ENCODE results near the gene MTM1.

MTM1 gene

GRCh38 chrX:150683536-150684146 is 115.2 kb downstream of the MTM1 start:
- in situ Hi-C loops (cut with MboI; ENCODE audit: low pct_unique_long_range_greater_than_20kb, low sequenced_read_pairs, unreplicated experiment), result no loop called here
- peak; percentile 54 for DNase-seq (ENCODE audit: low spot score)
- TF ChIP-seq CTCF (IDR thresholded peaks at IDR 0.05; ENCODE audit: extremely low read depth, insufficient read depth, missing control alignments), result peak; percentile 58

DNA sequence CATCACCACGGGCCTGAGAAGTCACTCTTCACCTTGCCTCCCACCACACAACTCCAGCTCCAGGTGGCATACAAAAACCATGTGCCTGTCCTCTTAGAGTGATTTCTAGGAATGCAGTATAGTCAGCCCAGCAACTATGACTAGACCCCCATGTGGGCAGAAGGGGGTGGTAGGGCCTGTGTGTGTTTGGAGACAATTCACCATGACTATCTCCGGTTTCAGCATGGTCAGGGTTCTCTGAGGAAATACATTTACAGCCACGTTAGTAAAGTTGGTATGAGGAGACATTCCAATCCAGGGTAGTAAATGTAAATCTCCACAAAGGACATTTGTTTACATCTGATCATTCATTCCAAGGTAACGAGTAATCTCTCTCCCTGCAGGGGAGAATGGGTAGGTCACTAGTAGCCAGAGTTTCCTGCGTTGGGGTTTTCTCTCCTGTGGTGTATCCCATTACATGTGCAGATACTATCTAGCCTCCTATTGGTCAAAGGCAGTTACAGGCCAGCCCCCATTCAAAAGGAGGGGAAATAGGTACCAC is 120.6 kb downstream of the MTM1 start:
- no peak for DNase-seq (ENCODE audit: low spot score)
- TF ChIP-seq CTCF (IDR thresholded peaks at IDR 0.05; ENCODE audit: extremely low read depth, insufficient read depth, missing control alignments), result no peak
- in situ Hi-C loops (cut with MboI; ENCODE audit: low pct_unique_long_range_greater_than_20kb, low sequenced_read_pairs, unreplicated experiment), result no loop called here

GRCh38 chrX:150690126-150690525 is 121.7 kb downstream of the MTM1 start:
- in situ Hi-C loops (cut with MboI; ENCODE audit: low pct_unique_long_range_greater_than_20kb, low sequenced_read_pairs, unreplicated experiment), result no loop called here
- no peak for TF ChIP-seq CTCF (IDR thresholded peaks at IDR 0.05; ENCODE audit: extremely low read depth, insufficient read depth, missing control alignments)
- no peak for DNase-seq (ENCODE audit: low spot score)

DNA sequence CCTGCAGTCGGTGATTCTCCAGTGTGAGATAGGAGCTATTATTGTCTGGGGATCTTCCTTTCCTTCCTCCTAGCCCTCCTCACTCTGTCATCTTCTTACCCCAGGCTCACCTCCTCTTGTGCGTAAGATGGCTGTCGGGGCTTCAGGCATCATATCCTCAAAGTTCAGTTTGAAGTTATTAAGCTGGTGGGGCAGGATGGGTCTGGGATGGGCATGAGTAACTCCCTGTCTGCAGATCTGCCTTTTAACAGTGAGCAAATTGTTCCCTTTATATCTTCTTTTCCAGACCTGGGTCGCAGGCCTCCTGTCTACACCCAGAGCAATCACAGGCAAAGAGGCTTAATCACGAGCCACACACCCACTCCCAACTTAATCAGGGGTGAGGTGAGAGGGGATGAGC is 123.9 kb downstream of the MTM1 start:
- in situ Hi-C loops (cut with MboI; ENCODE audit: low pct_unique_long_range_greater_than_20kb, low sequenced_read_pairs, unreplicated experiment), result no loop called here
- TF ChIP-seq CTCF (IDR thresholded peaks at IDR 0.05; ENCODE audit: extremely low read depth, insufficient read depth, missing control alignments), result no peak
- no peak for DNase-seq (ENCODE audit: low spot score)

DNA sequence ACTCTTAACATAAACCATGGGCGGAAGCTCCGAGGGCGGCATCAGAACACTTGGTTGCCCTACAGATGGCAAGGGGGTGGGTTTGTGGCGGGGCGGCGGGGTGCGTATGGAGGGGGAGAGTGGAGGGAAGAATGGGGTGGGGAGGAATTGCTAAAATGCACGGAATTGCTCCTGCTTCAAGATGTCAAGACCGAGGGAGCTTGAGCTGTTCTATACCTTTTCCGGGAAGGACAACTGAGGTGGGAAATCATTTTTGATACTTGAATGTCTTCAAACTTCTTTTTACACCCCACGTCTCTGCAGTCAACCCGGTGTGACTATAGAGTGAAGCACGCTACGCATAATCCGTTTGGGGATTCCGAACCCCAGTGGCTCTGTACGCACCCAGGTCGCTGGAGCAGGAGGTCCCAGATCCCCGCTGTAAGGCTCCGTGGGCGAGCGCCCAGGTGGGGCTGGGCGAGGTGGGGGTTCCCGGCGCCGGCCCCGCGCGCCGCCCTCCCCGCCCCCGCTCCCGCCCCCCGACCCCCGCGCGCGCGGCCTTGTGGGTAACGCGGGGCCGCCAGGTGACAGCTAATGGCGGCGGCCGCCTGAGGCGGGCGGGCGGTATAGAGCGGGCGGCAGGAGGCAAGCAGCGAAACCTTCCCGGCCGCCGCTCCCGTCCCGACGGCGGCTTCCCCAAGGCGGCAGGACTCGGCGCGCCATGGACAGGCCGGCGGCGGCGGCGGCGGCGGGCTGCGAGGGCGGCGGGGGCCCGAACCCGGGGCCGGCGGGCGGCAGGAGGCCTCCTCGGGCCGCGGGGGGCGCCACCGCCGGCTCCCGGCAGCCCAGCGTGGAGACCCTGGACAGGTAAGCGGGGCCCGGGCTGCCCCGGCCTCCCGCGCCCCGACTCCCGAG is 124.7 kb downstream of the MTM1 start, which contains the start of gene MTMR1:
Gene MTMR1, plus strand, starts transcription at position 566 of the 894 bp plus-strand sequence. Its CDS starts 135 bp downstream, at position 701.
- DNase-seq (ENCODE audit: low spot score), result peak; percentile 82
- in situ Hi-C loops (cut with MboI; ENCODE audit: low pct_unique_long_range_greater_than_20kb, low sequenced_read_pairs, unreplicated experiment), result no loop called here
- TF ChIP-seq CTCF (IDR thresholded peaks at IDR 0.05; ENCODE audit: extremely low read depth, insufficient read depth, missing control alignments), result no peak

DNA sequence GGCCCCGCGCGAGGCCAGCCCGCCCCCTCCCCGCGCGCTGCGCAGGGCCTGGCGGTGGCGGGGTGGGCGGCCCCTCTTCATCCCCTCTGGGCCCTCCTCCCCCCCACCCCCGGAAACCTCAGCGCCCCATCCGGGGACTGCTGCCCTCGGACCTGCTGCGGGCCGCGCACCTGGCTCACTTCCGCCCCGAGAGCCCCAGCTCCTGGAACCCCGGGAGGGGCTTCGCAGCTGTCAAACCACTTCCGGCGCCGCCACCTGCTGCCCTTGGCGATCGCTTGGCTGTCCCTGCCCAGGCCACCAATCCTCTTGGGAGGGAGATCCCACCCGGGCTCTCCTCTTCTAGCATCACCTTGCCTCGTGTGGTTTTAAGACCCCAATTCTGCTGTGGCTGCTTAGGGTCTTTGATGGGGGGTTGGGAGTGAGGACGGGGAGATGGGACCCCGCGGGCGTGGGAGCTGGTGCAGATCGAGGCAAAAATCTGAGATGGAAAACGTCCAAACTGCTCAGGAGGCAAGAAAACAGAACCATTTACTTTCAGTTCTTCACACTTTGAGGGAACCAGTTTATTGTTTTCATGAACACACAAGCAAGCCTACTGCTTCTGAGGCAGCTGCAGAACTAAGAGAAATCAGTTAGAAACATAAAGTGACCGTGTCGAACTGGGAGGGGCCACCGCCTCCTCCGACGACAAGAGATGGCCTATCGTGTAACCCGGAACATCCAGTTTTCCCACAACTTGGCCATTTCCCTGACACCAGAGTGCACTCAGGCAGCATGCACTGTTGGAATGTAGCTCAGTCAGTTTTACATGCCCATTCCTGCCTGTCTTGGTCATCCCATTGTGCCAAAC is 125.5 kb downstream of the MTM1 start:
- no peak for TF ChIP-seq CTCF (IDR thresholded peaks at IDR 0.05; ENCODE audit: extremely low read depth, insufficient read depth, missing control alignments)
- DNase-seq (ENCODE audit: low spot score), result peak; percentile 89
- in situ Hi-C loops (cut with MboI; ENCODE audit: low pct_unique_long_range_greater_than_20kb, low sequenced_read_pairs, unreplicated experiment), result no loop called here
